Parathyroid adenoma (tissue), 2 donors: ENCODE measurements around the gene KRT35.

Source experiments
- H2AFZ ChIP-seq: fragments of 300-600 bp; sonication (generic); one replicate; pipeline ENCODE4 v1.7.0; 2017; ENCODE audit warnings: antibody characterized with exemption, mild to moderate bottlenecking
- H3K27ac ChIP-seq: fragments of 300-600 bp; sonication (generic); one replicate; pipeline ENCODE4 v1.7.0; 2017
- H3K27me3 ChIP-seq: fragments of 300-600 bp; sonication (generic); one replicate; pipeline ENCODE4 v1.7.0; 2017; ENCODE audit warnings: low read length; ENCODE audit not compliant: control insufficient read depth, insufficient read depth
- H3K36me3 ChIP-seq: fragments of 300-600 bp; sonication (generic); one replicate; pipeline ENCODE4 v1.7.0; 2017; ENCODE audit warnings: low read length; ENCODE audit not compliant: control insufficient read depth, insufficient read depth
- H3K4me1 ChIP-seq: fragments of 300-600 bp; sonication (generic); one replicate; pipeline ENCODE4 v1.7.0; 2017; ENCODE audit warnings: control low read depth
- H3K4me2 ChIP-seq: fragments of 300-600 bp; sonication (generic); one replicate; pipeline ENCODE4 v1.7.0; 2017; ENCODE audit warnings: low read length
- H3K4me3 ChIP-seq: fragments of 300-600 bp; sonication (generic); one replicate; pipeline ENCODE4 v1.7.0; 2017; ENCODE audit warnings: low read depth, low read length
- H3K79me2 ChIP-seq: fragments of 300-600 bp; sonication (generic); one replicate; pipeline ENCODE4 v1.7.0; 2017; ENCODE audit warnings: control low read depth
- H3K9ac ChIP-seq: fragments of 300-600 bp; sonication (generic); one replicate; pipeline ENCODE4 v1.7.0; 2017; ENCODE audit warnings: mild to moderate bottlenecking
- H3K9me3 ChIP-seq: fragments of 300-600 bp; sonication (generic); one replicate; pipeline ENCODE4 v1.7.0; 2017; ENCODE audit warnings: low read length; ENCODE audit not compliant: control insufficient read depth
- TF ChIP-seq, protein P1 (sequence below): fragments of 300-600 bp; sonication (generic); IDR thresholded peaks from one replicate; pipeline ENCODE4 v1.7.0; 2017; ENCODE audit warnings: antibody characterized with exemption, mild to moderate bottlenecking
- donor health status: primary hyperparathyroidism.

KRT35 gene

DNA sequence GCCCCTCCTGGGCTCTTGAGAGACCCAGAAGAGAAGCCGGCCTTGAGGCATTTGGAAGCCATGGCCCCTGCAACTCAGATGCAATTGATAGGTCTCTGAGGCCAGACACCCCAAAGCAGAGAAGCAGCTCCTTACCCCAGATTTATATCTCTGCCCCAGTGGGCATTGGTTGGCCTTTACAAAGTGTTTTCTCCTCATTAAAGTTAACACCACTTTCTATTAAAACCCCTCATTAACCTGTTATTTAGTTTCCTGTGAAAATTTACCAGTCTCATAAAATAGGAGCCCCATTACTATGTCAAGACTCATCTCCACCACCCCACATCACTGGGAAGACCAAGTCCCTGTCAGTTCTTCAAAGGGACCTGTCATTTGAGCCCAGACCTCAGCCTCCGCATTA is at the start of gene KRT35:
TSS of gene KRT35 (minus strand) at position 116 of the 400 bp plus-strand sequence. CDS start at position 62, 54 bp downstream.
- no peaks in the 10 kb centered on the region for H3K27me3 ChIP-seq
- no peaks in the 10 kb centered on the region for H3K79me2 ChIP-seq

DNA sequence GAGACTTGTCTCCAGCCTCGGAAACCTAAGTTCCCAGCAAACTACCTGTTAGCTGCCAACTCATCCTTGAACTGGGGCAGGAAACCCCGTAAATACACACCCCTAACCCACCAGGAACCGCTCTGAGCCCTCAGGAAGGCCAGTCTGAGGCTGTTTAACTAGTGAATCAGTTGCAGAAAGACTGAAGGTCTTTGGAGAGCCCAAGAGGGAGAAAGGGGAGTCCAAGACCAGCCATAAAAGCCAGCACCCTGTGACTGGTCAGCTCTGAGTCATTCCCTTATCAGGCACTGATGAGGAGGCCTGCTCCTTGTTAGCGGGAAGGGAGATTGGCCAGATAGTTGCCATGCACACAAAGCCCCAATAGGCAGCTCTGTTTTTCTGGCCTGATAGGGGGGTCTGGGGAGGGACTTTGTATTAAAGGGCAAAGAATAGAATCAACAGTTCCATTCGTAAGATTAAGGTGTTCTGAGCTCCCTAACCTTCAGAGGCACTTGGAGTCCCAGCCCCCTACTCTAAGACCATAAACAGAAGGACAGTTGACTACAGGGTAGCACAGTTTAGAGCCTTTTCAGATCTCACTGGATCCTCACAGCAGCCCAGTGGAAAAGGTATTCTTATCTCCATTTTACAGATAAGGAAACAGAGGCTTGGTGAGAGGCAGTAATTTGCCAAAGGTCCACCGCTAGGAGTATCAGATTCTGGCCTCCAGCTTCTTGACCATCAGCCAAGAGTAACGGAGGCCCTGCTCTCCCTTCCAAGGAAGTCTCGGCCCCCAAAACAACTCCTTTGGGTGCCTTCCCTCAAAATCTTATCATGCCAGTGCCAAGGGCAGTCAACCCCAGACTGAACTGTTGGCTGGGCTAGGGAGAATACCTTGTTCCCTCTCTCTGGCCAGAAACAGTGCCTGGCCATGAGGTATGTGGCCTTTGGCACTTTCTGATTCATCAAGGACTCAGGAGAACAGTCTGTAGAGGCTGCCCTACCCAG is 49.4 kb upstream of the KRT35 start:
- no peaks in the 10 kb centered on the region for H3K36me3 ChIP-seq
- peak overlapping the region; percentile 1 for H3K4me2 ChIP-seq
- H2AFZ ChIP-seq: peak overlapping the region; percentile 68
- H3K4me3 ChIP-seq: no peak overlapping the region
- H3K9me3 ChIP-seq: no peaks in the 10 kb centered on the region
- H3K27ac ChIP-seq: peak overlapping the region; percentile 72
- no peaks in the 10 kb centered on the region for H3K27me3 ChIP-seq
- H3K79me2 ChIP-seq: no peaks in the 10 kb centered on the region
- no peak overlapping the region for H3K9ac ChIP-seq
- H3K4me1 ChIP-seq: peaks cover 21% of the 10 kb centered on the region
- TF ChIP-seq, protein P1, sequence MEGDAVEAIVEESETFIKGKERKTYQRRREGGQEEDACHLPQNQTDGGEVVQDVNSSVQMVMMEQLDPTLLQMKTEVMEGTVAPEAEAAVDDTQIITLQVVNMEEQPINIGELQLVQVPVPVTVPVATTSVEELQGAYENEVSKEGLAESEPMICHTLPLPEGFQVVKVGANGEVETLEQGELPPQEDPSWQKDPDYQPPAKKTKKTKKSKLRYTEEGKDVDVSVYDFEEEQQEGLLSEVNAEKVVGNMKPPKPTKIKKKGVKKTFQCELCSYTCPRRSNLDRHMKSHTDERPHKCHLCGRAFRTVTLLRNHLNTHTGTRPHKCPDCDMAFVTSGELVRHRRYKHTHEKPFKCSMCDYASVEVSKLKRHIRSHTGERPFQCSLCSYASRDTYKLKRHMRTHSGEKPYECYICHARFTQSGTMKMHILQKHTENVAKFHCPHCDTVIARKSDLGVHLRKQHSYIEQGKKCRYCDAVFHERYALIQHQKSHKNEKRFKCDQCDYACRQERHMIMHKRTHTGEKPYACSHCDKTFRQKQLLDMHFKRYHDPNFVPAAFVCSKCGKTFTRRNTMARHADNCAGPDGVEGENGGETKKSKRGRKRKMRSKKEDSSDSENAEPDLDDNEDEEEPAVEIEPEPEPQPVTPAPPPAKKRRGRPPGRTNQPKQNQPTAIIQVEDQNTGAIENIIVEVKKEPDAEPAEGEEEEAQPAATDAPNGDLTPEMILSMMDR: no peak

More for the DNA sequence above, at the start of gene KRT35:
- no peak within 1 kb of the TSS for H3K4me3 ChIP-seq
- TF ChIP-seq, protein P1: no peak
- no peaks in the 10 kb centered on the region for H3K36me3 ChIP-seq
- no peaks in the 10 kb centered on the region for H3K4me1 ChIP-seq
- H2AFZ ChIP-seq: no peak within 1 kb of the TSS
- no peak within 1 kb of the TSS for H3K4me2 ChIP-seq
- H3K27ac ChIP-seq: no peak within 1 kb of the TSS
- no peak within 1 kb of the TSS for H3K9ac ChIP-seq
- no peaks in the 10 kb centered on the region for H3K9me3 ChIP-seq

DNA sequence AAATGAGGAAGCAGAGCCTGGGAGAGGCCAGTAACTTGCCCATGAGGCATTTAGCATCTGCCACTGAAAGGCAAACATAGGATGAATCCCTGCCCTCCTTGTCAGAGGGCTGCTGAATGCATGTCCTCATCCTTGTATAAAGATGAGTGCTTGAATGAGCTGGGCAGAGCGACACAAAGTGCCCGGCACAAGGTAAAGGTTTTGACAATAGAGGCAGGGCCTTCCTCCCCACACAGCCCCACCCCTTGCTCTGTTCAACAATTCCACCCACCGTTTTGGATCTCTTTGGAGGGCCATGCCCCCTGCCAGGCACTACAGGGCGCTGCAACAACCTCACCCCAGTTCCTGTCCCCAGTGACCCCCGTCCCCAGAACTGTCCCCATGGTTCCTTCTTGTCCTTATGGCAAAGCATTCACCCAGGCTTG is 48.6 kb upstream of the KRT35 start:
- Histone ChIP-seq H3K79me2 (no peaks in the 10 kb centered on the region), H3K9me3 (no peaks in the 10 kb centered on the region), H3K9ac (no peak overlapping the region), H3K36me3 (no peaks in the 10 kb centered on the region), H3K27ac (peak overlapping the region; percentile 72), H3K4me3 (no peak overlapping the region), H3K4me2 (no peak overlapping the region), H3K27me3 (no peaks in the 10 kb centered on the region), H2AFZ (peak overlapping the region; percentile 68), H3K4me1 (peaks cover 21% of the 10 kb centered on the region)
- TF ChIP-seq, protein P1: no peak

DNA sequence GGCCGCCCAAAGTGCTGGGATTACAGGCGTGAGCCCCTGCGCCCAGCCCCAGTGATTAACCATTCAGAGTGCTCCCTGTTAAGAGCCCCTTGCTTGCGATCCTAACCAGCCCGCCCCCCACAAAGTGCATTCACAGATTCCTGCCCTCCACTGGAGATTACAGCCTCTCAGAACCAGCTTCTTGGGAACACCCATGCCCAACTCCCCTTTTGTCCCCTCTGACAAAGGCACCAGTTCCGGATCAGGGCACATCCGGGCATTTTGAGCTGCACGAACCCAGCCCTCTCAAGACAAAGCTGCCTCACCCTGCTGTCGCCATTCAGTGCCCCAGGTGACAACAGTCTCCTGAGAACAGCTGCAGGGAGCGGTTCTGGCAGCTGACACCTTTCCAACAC is 48.0 kb upstream of the KRT35 start:
- Histone ChIP-seq H3K27me3 (no peaks in the 10 kb centered on the region), H3K4me2 (no peak overlapping the region), H3K27ac (peak overlapping the region; percentile 72), H3K4me3 (no peak overlapping the region), H3K9ac (no peak overlapping the region), H3K79me2 (no peaks in the 10 kb centered on the region), H3K4me1 (peaks cover 21% of the 10 kb centered on the region), H3K9me3 (no peaks in the 10 kb centered on the region), H2AFZ (no peak overlapping the region), H3K36me3 (no peaks in the 10 kb centered on the region)
- TF ChIP-seq, protein P1: no peak
